Neutrophil (primary cell): Measurements from ENCODE around the gene GPS1.

Source experiments
- H3K27ac ChIP-seq: fragments of 200-600 bp; sonication (generic); 2 replicates; pipeline ENCODE4 v1.5.1; 2016; ENCODE audit warnings: mild to moderate bottlenecking, moderate library complexity
- H3K27me3 ChIP-seq: fragments of 200-600 bp; sonication (generic); 2 replicates; pipeline ENCODE4 v1.6.0; 2016; ENCODE audit warnings: mild to moderate bottlenecking
- H3K36me3 ChIP-seq: fragments of 200-600 bp; sonication (generic); 2 replicates; pipeline ENCODE4 v1.5.1; 2017
- H3K4me1 ChIP-seq, 2 experiments: fragments of 200-600 bp in 1 of 2; sonication (generic) in 1 of 2; 1 replicate in 1 of 2; 2 replicates in 1 of 2; pipeline versions ENCODE4 v1.5.1 to v1.6.1; 2013 to 2016; ENCODE audit warnings: low read depth in 1 of 2, low read length in 1 of 2, mild to moderate bottlenecking in 1 of 2, moderate library complexity in 1 of 2; ENCODE audit not compliant: control insufficient read depth in 1 of 2, insufficient read depth in 1 of 2
- H3K4me3 ChIP-seq, 2 experiments: fragments of 200-600 bp in 1 of 2; sonication (generic) in 1 of 2; 1 replicate in 1 of 2; 2 replicates in 1 of 2; pipeline ENCODE4 v1.5.1; 2013 to 2016; ENCODE audit warnings: low read depth in 1 of 2, low read length in 1 of 2, mild to moderate bottlenecking in 1 of 2, moderate library complexity in 1 of 2
- H3K9me3 ChIP-seq: fragments of 200-600 bp; sonication (generic); 2 replicates; pipeline ENCODE4 v1.5.1; 2016
- TF ChIP-seq, protein P1 (sequence below): fragments of 200-600 bp; sonication (generic); IDR thresholded peaks from 2 replicates; pipeline ENCODE4 v1.5.1; 2016; ENCODE audit warnings: antibody characterized with exemption

The GPS1 gene

GRCh38 chr17:82105882-82106687 is 54.4 kb downstream of the GPS1 start:
- H3K4me3 ChIP-seq = peak overlapping the region; percentile 61 to 62
- TF ChIP-seq, protein P1, sequence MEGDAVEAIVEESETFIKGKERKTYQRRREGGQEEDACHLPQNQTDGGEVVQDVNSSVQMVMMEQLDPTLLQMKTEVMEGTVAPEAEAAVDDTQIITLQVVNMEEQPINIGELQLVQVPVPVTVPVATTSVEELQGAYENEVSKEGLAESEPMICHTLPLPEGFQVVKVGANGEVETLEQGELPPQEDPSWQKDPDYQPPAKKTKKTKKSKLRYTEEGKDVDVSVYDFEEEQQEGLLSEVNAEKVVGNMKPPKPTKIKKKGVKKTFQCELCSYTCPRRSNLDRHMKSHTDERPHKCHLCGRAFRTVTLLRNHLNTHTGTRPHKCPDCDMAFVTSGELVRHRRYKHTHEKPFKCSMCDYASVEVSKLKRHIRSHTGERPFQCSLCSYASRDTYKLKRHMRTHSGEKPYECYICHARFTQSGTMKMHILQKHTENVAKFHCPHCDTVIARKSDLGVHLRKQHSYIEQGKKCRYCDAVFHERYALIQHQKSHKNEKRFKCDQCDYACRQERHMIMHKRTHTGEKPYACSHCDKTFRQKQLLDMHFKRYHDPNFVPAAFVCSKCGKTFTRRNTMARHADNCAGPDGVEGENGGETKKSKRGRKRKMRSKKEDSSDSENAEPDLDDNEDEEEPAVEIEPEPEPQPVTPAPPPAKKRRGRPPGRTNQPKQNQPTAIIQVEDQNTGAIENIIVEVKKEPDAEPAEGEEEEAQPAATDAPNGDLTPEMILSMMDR = peak; percentile 66
- H3K27me3 ChIP-seq = no peaks in the 10 kb centered on the region
- peak overlapping the region; percentile 89 for H3K27ac ChIP-seq
- H3K36me3 ChIP-seq = no peaks in the 10 kb centered on the region
- peaks cover 26 to 39% of the 10 kb centered on the region in 2 experiments for H3K4me1 ChIP-seq
- no peaks in the 10 kb centered on the region for H3K9me3 ChIP-seq

DNA sequence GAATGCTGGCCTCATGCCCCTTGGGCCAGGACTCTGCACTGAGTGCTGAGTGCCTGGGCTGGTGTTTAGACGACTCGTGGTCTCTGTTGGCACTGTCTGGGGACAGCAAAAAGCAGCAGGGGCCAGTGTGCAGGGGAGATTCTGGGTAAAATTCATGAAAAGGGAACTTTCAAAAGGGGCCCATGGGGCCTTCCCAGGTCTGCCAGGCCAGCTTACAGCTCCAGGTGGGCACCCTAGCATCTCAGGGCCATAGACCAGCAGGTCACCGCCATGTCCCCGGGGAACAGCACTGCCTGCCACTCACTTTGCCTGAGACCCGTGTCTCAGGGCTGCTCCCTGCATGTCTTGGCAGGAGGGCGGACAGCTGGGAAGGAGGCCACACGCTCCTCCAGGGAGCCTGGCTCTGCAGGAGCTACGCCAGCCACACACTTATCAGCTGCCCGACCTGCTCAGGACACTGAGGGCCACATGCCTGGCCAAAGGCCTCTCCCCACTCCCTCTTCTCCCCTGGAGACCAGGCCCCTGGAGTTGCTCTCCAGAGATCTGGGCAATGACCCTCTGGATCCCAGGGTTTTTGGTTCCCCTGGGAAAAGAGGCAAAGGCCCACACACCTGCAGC is 55.1 kb downstream of the GPS1 start:
- TF ChIP-seq, protein P1 = no peak
- Histone ChIP-seq H3K27me3 (no peaks in the 10 kb centered on the region), H3K9me3 (no peaks in the 10 kb centered on the region), H3K4me1 (peaks cover 26 to 32% of the 10 kb centered on the region in 2 experiments), H3K36me3 (no peaks in the 10 kb centered on the region), H3K27ac (peak overlapping the region; percentile 89), H3K4me3 (peak overlapping the region; percentile 61 to 62)
